Tibial nerve (tissue), 4 donors: ENCODE results near the gene CPAMD8.

Source experiments
- CTCF ChIP-seq, 5 experiments: fragments of 200-600 bp in 3 of 5; fragments of 450-650 bp in 2 of 5; sonication (generic) in 3 of 5; IDR thresholded peaks; one replicate each; pipeline ENCODE4 v1.5.1; 2016 to 2019; ENCODE audit warnings: antibody characterized with exemption in 5 of 5, mild to moderate bottlenecking in 3 of 5, moderate library complexity in 2 of 5
- EP300 ChIP-seq, 2 donors: sonication (generic); formaldehyde crosslinking; IDR thresholded peaks; one replicate each; pipeline ENCODE4 v1.6.1; 2017; ENCODE audit warnings: antibody characterized with exemption in 2 of 2, mild to moderate bottlenecking in 1 of 2
- POLR2A ChIP-seq, 2 donors: fragments of 450-650 bp; IDR thresholded peaks; one replicate each; pipeline ENCODE4 v1.6.1; 2017; ENCODE audit warnings: antibody characterized with exemption in 2 of 2, mild to moderate bottlenecking in 2 of 2, moderate library complexity in 2 of 2

DNA sequence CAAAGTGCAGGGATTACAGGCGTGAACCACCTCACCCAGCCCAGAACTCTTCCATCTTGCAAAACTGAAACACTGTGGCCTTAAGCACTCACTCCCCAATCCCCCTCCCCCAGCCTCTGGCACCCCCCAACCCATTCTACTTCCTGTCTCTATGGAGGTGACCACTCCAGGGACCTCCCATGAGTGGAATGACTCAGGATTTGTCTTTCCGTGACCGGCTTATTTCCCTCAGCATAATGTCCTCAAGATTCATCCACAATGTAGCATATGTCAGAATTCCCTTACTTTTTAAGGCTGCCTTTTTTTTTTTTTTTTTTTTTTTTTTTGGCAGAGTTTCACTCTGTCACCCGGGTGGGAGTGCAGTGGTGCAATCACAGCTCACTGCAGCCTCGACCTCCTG, 141.4 kb downstream of the CPAMD8 start:
- no peak for TF ChIP-seq POLR2A (IDR thresholded peaks at IDR 0.05)
- no peak for TF ChIP-seq CTCF (IDR thresholded peaks at IDR 0.05)
- TF ChIP-seq EP300 (IDR thresholded peaks at IDR 0.05) = no peak
